H1 (cell line): ENCODE measurements around the gene PLGRKT. TPM values are rescaled to one million over a fixed set of nuclear protein-coding genes. Genes with fewer than 3 reads are reported as not detected.

ENCODE experiments used
- CTCF ChIA-PET: fragments of 300-600 bp; sonication (Branson Sonifier 250); formaldehyde crosslinking; loops from one replicate; lab custom pipeline; 2021; ENCODE audit not compliant: partially characterized antibody; lab: Charles Lee
- POLR2A ChIA-PET: fragments of 300-600 bp; sonication (Branson Sonifier 250); formaldehyde crosslinking; loops from one replicate; lab custom pipeline; 2021; ENCODE audit warnings: inconsistent platforms; ENCODE audit not compliant: partially characterized antibody; lab: Charles Lee
- DNase-seq, 2 experiments: peaks; one replicate each; pipeline versions ENCODE4 v3.0.0 to v3.0.0-alpha.2; 2010 to 2022; ENCODE audit warnings: low spot score in 2 of 2, low read depth in 1 of 2, mixed read lengths in 1 of 2
- FAIRE-seq: peaks from 2 replicates; lab custom pipeline; 2011; peaks lifted over from hg19 to GRCh38; lab: Jason Lieb, UNC
- H2AFZ ChIP-seq: 2 replicates; pipeline ENCODE4 v1.8.1; 2012; ENCODE audit warnings: low read length, inconsistent platforms
- H2AK5ac ChIP-seq: 2 replicates; pipeline ENCODE4 v1.6.1; 2013; ENCODE audit warnings: low read depth, low read length
- H2BK120ac ChIP-seq: replicated peaks from 2 replicates; pipeline ENCODE3; 2013; ENCODE audit warnings: low read depth, low read length, inconsistent platforms
- H2BK12ac ChIP-seq: 2 replicates; pipeline ENCODE4 v1.6.1; 2013; ENCODE audit warnings: low read depth, low read length
- H2BK15ac ChIP-seq: 2 replicates; pipeline ENCODE4 v1.6.1; 2013; ENCODE audit warnings: low read length
- H2BK20ac ChIP-seq: 2 replicates; pipeline ENCODE4 v1.6.1; 2013; ENCODE audit warnings: low read length
- H2BK5ac ChIP-seq: 2 replicates; pipeline ENCODE4 v1.6.1; 2013; ENCODE audit warnings: low read depth, low read length
- H3K14ac ChIP-seq: 2 replicates; pipeline ENCODE4 v1.6.1; 2013; ENCODE audit warnings: inconsistent platforms; ENCODE audit not compliant: insufficient read length
- H3K18ac ChIP-seq: 2 replicates; pipeline ENCODE4 v1.6.1; 2013; ENCODE audit warnings: low read length; ENCODE audit errors: extremely low read depth
- H3K23ac ChIP-seq: 2 replicates; pipeline ENCODE4 v1.6.1; 2013; ENCODE audit warnings: inconsistent platforms; ENCODE audit not compliant: insufficient read length
- H3K23me2 ChIP-seq: 2 replicates; pipeline ENCODE4 v1.6.1; 2013; ENCODE audit warnings: low read depth, low read length
- H3K27ac ChIP-seq: 2 replicates; pipeline ENCODE4 v1.6.1; 2011; ENCODE audit warnings: low read depth, low read length, inconsistent platforms
- H3K27me3 ChIP-seq, 4 experiments: replicated peaks in 1 of 4; 1 replicate in 1 of 4; 2 replicates in 3 of 4; pipeline versions ENCODE4 v1.6.1 to v1.8.1; 2011 to 2013; ENCODE audit warnings: low read length in 3 of 4, mild to moderate bottlenecking in 3 of 4, inconsistent platforms in 2 of 4, mixed read lengths in 2 of 4, moderate library complexity in 1 of 4; ENCODE audit not compliant: control insufficient read depth in 3 of 4, insufficient read depth in 3 of 4; ENCODE audit errors: extremely low read depth in 1 of 4
- H3K36me3 ChIP-seq, 4 experiments: 2 replicates each; pipeline versions ENCODE4 v1.6.1 to v1.8.1; 2011 to 2013; ENCODE audit warnings: mild to moderate bottlenecking in 4 of 4, low read length in 3 of 4, moderate library complexity in 2 of 4, control low read depth in 1 of 4, inconsistent platforms in 1 of 4; ENCODE audit not compliant: insufficient read depth in 4 of 4, control insufficient read depth in 2 of 4
- H3K4ac ChIP-seq: replicated peaks from 2 replicates; pipeline ENCODE3; 2013; ENCODE audit warnings: low read length, low read depth, mixed read lengths, inconsistent platforms; ENCODE audit not compliant: insufficient read length
- H3K4me1 ChIP-seq, 4 experiments: replicated peaks in 1 of 4; 1 replicate in 1 of 4; 2 replicates in 3 of 4; pipeline versions ENCODE4 v1.6.1 to v1.8.1; 2011 to 2013; ENCODE audit warnings: low read length in 3 of 4, inconsistent platforms in 2 of 4, mixed read lengths in 1 of 4; ENCODE audit not compliant: insufficient read depth in 4 of 4, control insufficient read depth in 3 of 4
- H3K4me2 ChIP-seq, 2 experiments: 2 replicates each; pipeline versions ENCODE4 v1.6.1 to v1.8.1; 2011 to 2013; ENCODE audit warnings: low read depth in 2 of 2, low read length in 2 of 2, control low read depth in 1 of 2, inconsistent platforms in 1 of 2, mild to moderate bottlenecking in 1 of 2; ENCODE audit not compliant: insufficient read depth in 1 of 2
- H3K4me3 ChIP-seq, 4 experiments: fragments of 200-600, 300-600 bp in 1 of 4; sonication (generic), shearing (Covaris generic), sonication (Bioruptor Twin) in 1 of 4; 2 replicates each; pipeline versions ENCODE4 v1.5.1 to v1.8.1; 2011 to 2016; ENCODE audit warnings: low read length in 4 of 4, low read depth in 3 of 4, control low read depth in 2 of 4, inconsistent platforms in 2 of 4, mild to moderate bottlenecking in 2 of 4, mixed read lengths in 1 of 4, moderate library complexity in 1 of 4; ENCODE audit not compliant: insufficient read depth in 2 of 4; ENCODE audit errors: extremely low read depth in 1 of 4
- H3K56ac ChIP-seq: replicated peaks from 2 replicates; pipeline ENCODE3; 2013; ENCODE audit warnings: low read depth, mild to moderate bottlenecking, mixed read lengths, low read length, inconsistent platforms; ENCODE audit not compliant: insufficient read length
- H3K79me1 ChIP-seq: 2 replicates; pipeline ENCODE4 v1.6.1; 2013; ENCODE audit warnings: low read depth, low read length, control low read depth
- H3K79me2 ChIP-seq, 2 experiments: 2 replicates each; pipeline versions ENCODE4 v1.6.1 to v1.8.1; 2012 to 2013; ENCODE audit warnings: low read length in 2 of 2, mild to moderate bottlenecking in 2 of 2, inconsistent platforms in 1 of 2; ENCODE audit not compliant: insufficient read depth in 2 of 2, control insufficient read depth in 1 of 2
- H3K9ac ChIP-seq, 4 experiments: replicated peaks in 1 of 4; 1 replicate in 1 of 4; 2 replicates in 3 of 4; pipeline versions ENCODE4 v1.6.1 to v1.8.1; 2011 to 2013; ENCODE audit warnings: low read depth in 3 of 4, low read length in 3 of 4, control low read depth in 2 of 4, mild to moderate bottlenecking in 2 of 4, moderate library complexity in 2 of 4, inconsistent platforms in 1 of 4; ENCODE audit errors: extremely low read depth in 1 of 4
- H3K9me3 ChIP-seq, 2 experiments: 2 replicates each; pipeline versions ENCODE4 v1.6.1 to v1.8.1; 2012 to 2013; ENCODE audit warnings: mild to moderate bottlenecking in 2 of 2, moderate library complexity in 2 of 2, control low read depth in 1 of 2, inconsistent platforms in 1 of 2, low read depth in 1 of 2, low read length in 1 of 2, mixed read lengths in 1 of 2; ENCODE audit not compliant: insufficient read depth in 2 of 2
- H4K20me1 ChIP-seq, 2 experiments: replicated peaks in 1 of 2; 2 replicates each; pipeline versions ENCODE3 to v1.8.1; 2011 to 2013; ENCODE audit warnings: inconsistent platforms in 2 of 2, low read length in 2 of 2, mild to moderate bottlenecking in 1 of 2; ENCODE audit not compliant: insufficient read depth in 2 of 2, control insufficient read depth in 1 of 2
- H4K5ac ChIP-seq: 2 replicates; pipeline ENCODE4 v1.6.1; 2013; ENCODE audit warnings: low read length, low read depth, mixed read lengths, inconsistent platforms; ENCODE audit not compliant: insufficient read length
- H4K8ac ChIP-seq: 2 replicates; pipeline ENCODE4 v1.8.0; 2013; ENCODE audit warnings: mild to moderate bottlenecking, moderate library complexity, low read length, inconsistent platforms; ENCODE audit not compliant: insufficient read depth; ENCODE audit errors: extremely low read depth
- H4K91ac ChIP-seq: replicated peaks from 2 replicates; pipeline ENCODE3; 2013; ENCODE audit warnings: low read length, mixed read lengths, inconsistent platforms; ENCODE audit not compliant: insufficient read length
- ASH2L ChIP-seq: fragments of 200-600, 300-600 bp; sonication (generic); IDR thresholded peaks from one replicate; pipeline ENCODE4 v1.7.1; 2017; ENCODE audit warnings: low read length
- HDAC6 ChIP-seq: IDR thresholded peaks from one replicate; pipeline ENCODE4 v1.7.1; 2012; ENCODE audit warnings: low read depth, mild to moderate bottlenecking, inconsistent platforms, low read length, moderate library complexity
- RAD21 ChIP-seq, 2 experiments: IDR thresholded peaks in 1 of 2; conservative IDR thresholded peaks in 1 of 2; 2 replicates each; pipeline ENCODE4 v1.6.1; 2011; ENCODE audit warnings: low read depth in 2 of 2, low read length in 2 of 2, improper control_type of control experiment in 1 of 2, inconsistent platforms in 1 of 2, mild to moderate bottlenecking in 1 of 2, moderate library complexity in 1 of 2
- RXRA ChIP-seq: IDR thresholded peaks from 2 replicates; pipeline ENCODE4 v1.6.1; 2011; ENCODE audit warnings: low read depth, mild to moderate bottlenecking, low read length, moderate library complexity; ENCODE audit not compliant: insufficient read depth
- SUZ12 ChIP-seq: fragments of 200-600 bp; sonication (generic); IDR thresholded peaks from 2 replicates; pipeline ENCODE4 v1.6.1; 2012; ENCODE audit warnings: mild to moderate bottlenecking, inconsistent platforms, low read length, moderate library complexity, mixed read lengths
- YY1 ChIP-seq: IDR thresholded peaks from 2 replicates; pipeline ENCODE4 v1.6.1; 2011; ENCODE audit warnings: low read depth, mild to moderate bottlenecking, low read length
- WGBS, 2 experiments: shearing (Covaris generic) in 1 of 2; methylation state at CpG; one replicate each; pipeline versions ENCODE4 v1.1.6 to v1.1.7; 2013 to 2015; ENCODE audit warnings: low lambda C conversion rate in 2 of 2, mixed read lengths in 2 of 2, inconsistent platforms in 1 of 2, low coverage in 1 of 2, missing lambda C conversion rate in 1 of 2; ENCODE audit not compliant: insufficient replicate concordance in 2 of 2, insufficient coverage in 1 of 2, insufficient read length in 1 of 2; ENCODE audit errors: extremely low coverage in 1 of 2, missing lambda C conversion rate in 1 of 2; 5-methylcytosine and 5-hydroxymethylcytosine counted together
- polyA plus RNA-seq, 7 experiments: library from polyadenylated mRNA; depleted of rRNA in 3 of 7; stranded (reverse) in 5 of 7; unstranded in 2 of 7; fragments of >200 nt in 5 of 7; fragments of 200-250 nt in 2 of 7; gene quantifications; 1 replicate in 5 of 7; 2 replicates in 1 of 7; 4 replicates in 1 of 7; pipeline versions ENCODE4 v1.2.1 to v1.2.3, GENCODE V29; 2011 to 2013; ENCODE audit warnings: missing spikeins in 2 of 7, mixed read lengths in 2 of 7
- total RNA-seq: library from RNA; stranded (reverse); fragmentation: NEBNext Ultra II Directional; extraction: Animal tissue kit (Norgen Biotek cat#: 25700); gene quantifications from 2 replicates; pipeline ENCODE4 v1.2.1, GENCODE V29; 2021

The PLGRKT gene
- total and polyA plus RNA-seq, 2 of the 8 experiments (the other 6 are each of a cell fraction or from before 2014, with no cell fraction given), result 5.4 to 15.7 TPM

- Histone ChIP-seq H4K8ac (no peak overlapping the region), H3K4ac (no peak overlapping the region), H3K18ac (no peak overlapping the region), H4K5ac (no peak overlapping the region), H3K4me1 (no peaks in the 10 kb centered on the region), H2AFZ (no peak overlapping the region), H3K79me2 (no peaks in the 10 kb centered on the region), H4K91ac (no peak overlapping the region), H3K9me3 (no peaks in the 10 kb centered on the region), H3K56ac (no peak overlapping the region), H3K9ac (no peak overlapping the region), H2BK5ac (no peak overlapping the region), H3K4me2 (no peak overlapping the region), H3K36me3 (no peaks in the 10 kb centered on the region), H3K27me3 (no peaks in the 10 kb centered on the region), H3K4me3 (no peak overlapping the region), H2BK120ac (no peak overlapping the region), H2AK5ac (no peak overlapping the region), H3K23me2 (no peaks in the 10 kb centered on the region), H3K27ac (no peak overlapping the region), H3K79me1 (no peaks in the 10 kb centered on the region), H2BK20ac (no peak overlapping the region), H2BK15ac (no peak overlapping the region), H2BK12ac (no peak overlapping the region), H3K23ac (no peak overlapping the region)
- DNase-seq (no peak), FAIRE-seq (no peak)
- 95% methylated on average over 3 of the region's 3 CpGs; no CpG with 5 or more reads in 1 of the 2 experiments for WGBS, 2 experiments
- ChIA-PET POLR2A (no interaction called here), CTCF (interaction anchor here (1.3 kb wide), 1 partner anchor 12 kb away, joined by 4 read pairs; no protein-coding TSS in a partner anchor)
- TF ChIP-seq YY1 (no peak), RAD21 (IDR thresholded peaks at IDR 0.05 in 1 of 2, conservative IDR thresholded peaks at IDR 0.05 in 1 of 2; ENCODE audit: low read depth in 2 of 2, low read length in 2 of 2) (no peak), RXRA (no peak), SUZ12 (no peak), HDAC6 (no peak), ASH2L (no peak)
- TF ChIP-seq, all 59 proteins: peak for 0
- Histone ChIP-seq H3K14ac (no peak overlapping the region), H4K20me1 (no peaks in the 10 kb centered on the region)
These were observed 33.1 kb upstream of the PLGRKT start for GRCh38 chr9:5470816-5471215.
